DOHH2 (cell line): ENCODE results near the gene NAGPA.

Source experiments
- H3F3A ChIP-seq: fragments of 200-600 bp; sonication (generic), shearing (Covaris generic); 2 replicates; pipeline ENCODE4 v1.6.0; 2016; ENCODE audit warnings: antibody characterized with exemption, mild to moderate bottlenecking; ENCODE audit not compliant: control insufficient read depth, insufficient read depth
- H3K27ac ChIP-seq: fragments of 200-600 bp; sonication (generic); 2 replicates; pipeline ENCODE4 v1.5.1; 2014; ENCODE audit warnings: low read depth, mild to moderate bottlenecking, low read length, moderate library complexity
- H3K27me3 ChIP-seq: fragments of 200-600 bp; sonication (generic); 2 replicates; pipeline ENCODE4 v1.6.1; 2014; ENCODE audit warnings: mild to moderate bottlenecking, low read length, mixed read lengths; ENCODE audit not compliant: control insufficient read depth
- H3K36me3 ChIP-seq: fragments of 200-600 bp; sonication (generic); 2 replicates; pipeline ENCODE4 v1.6.1; 2014; ENCODE audit warnings: mild to moderate bottlenecking, low read length, moderate library complexity, mixed read lengths; ENCODE audit not compliant: control insufficient read depth
- H3K4me1 ChIP-seq: fragments of 200-600 bp; sonication (generic); 2 replicates; pipeline ENCODE4 v1.6.1; 2014; ENCODE audit warnings: mild to moderate bottlenecking, low read length, mixed read lengths; ENCODE audit not compliant: control insufficient read depth
- H3K4me2 ChIP-seq: fragments of 200-600 bp; sonication (generic); 2 replicates; pipeline ENCODE4 v1.6.0; 2014; ENCODE audit warnings: mild to moderate bottlenecking, low read length, moderate library complexity
- H3K4me3 ChIP-seq: fragments of 200-600 bp; sonication (generic); 2 replicates; pipeline ENCODE4 v1.5.1; 2014; ENCODE audit warnings: mild to moderate bottlenecking, low read length, mixed read lengths
- H3K79me2 ChIP-seq: fragments of 200-600 bp; sonication (generic); 2 replicates; pipeline ENCODE4 v1.6.1; 2014; ENCODE audit warnings: mild to moderate bottlenecking, low read length, mixed read lengths; ENCODE audit not compliant: control insufficient read depth
- H3K9me2 ChIP-seq: fragments of 200-600 bp; sonication (generic); replicated peaks from 2 replicates; pipeline ENCODE4 v1.6.1; 2014; ENCODE audit warnings: mild to moderate bottlenecking, low read length, mixed read lengths; ENCODE audit not compliant: control insufficient read depth
- H3K9me3 ChIP-seq: fragments of 200-600 bp; sonication (generic); 2 replicates; pipeline ENCODE4 v1.6.1; 2014; ENCODE audit warnings: antibody characterized with exemption, low read length, mixed read lengths; ENCODE audit not compliant: control insufficient read depth, insufficient read depth
- H4K20me1 ChIP-seq: fragments of 200-600 bp; sonication (generic); 2 replicates; pipeline ENCODE4 v1.6.0; 2014; ENCODE audit warnings: low read depth, mild to moderate bottlenecking, antibody characterized with exemption, low read length, moderate library complexity; ENCODE audit not compliant: control insufficient read depth, insufficient read depth
- EZH2phosphoT487 ChIP-seq: fragments of 200-600 bp; sonication (generic); IDR thresholded peaks from 2 replicates; pipeline ENCODE4 v1.6.1; 2017; ENCODE audit warnings: borderline replicate concordance, mild to moderate bottlenecking, antibody characterized with exemption, low read length, moderate library complexity, mixed read lengths
- TF ChIP-seq, protein P1 (sequence below): fragments of 200-600 bp; sonication (generic); IDR thresholded peaks from one replicate; pipeline ENCODE4 v1.5.1; 2014; ENCODE audit warnings: antibody characterized with exemption, mild to moderate bottlenecking, low read depth, low read length; ENCODE audit not compliant: poor library complexity, severe bottlenecking

The NAGPA gene

DNA sequence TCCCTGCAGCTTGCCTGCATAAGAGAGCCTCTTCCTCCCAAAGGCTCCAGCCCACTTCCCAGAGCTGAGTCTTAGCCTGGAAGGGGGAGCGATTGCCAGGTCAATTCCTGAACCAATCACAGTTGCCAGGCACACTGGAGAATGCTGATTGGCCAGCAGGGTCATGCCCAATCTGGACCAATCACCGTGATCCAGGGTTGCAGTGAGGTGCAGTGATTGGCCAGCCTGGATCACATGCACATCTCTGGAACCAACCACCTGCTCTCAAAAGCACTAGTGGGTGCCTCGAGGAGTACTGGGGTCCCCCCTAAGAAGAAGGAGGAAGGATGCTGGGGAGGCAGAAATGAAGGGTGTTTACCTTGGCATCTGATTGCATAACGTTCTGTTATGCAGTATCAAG lies 18.4 kb downstream of the NAGPA start:
- Histone ChIP-seq H3K27ac (no peak overlapping the region), H3F3A (no peaks in the 10 kb centered on the region), H3K9me2 (no peaks in the 10 kb centered on the region), H3K79me2 (no peaks in the 10 kb centered on the region), H4K20me1 (no peaks in the 10 kb centered on the region), H3K4me2 (no peak overlapping the region), H3K9me3 (no peaks in the 10 kb centered on the region), H3K4me1 (no peaks in the 10 kb centered on the region), H3K27me3 (no peaks in the 10 kb centered on the region), H3K4me3 (no peak overlapping the region), H3K36me3 (no peaks in the 10 kb centered on the region)
- TF ChIP-seq, protein P1, sequence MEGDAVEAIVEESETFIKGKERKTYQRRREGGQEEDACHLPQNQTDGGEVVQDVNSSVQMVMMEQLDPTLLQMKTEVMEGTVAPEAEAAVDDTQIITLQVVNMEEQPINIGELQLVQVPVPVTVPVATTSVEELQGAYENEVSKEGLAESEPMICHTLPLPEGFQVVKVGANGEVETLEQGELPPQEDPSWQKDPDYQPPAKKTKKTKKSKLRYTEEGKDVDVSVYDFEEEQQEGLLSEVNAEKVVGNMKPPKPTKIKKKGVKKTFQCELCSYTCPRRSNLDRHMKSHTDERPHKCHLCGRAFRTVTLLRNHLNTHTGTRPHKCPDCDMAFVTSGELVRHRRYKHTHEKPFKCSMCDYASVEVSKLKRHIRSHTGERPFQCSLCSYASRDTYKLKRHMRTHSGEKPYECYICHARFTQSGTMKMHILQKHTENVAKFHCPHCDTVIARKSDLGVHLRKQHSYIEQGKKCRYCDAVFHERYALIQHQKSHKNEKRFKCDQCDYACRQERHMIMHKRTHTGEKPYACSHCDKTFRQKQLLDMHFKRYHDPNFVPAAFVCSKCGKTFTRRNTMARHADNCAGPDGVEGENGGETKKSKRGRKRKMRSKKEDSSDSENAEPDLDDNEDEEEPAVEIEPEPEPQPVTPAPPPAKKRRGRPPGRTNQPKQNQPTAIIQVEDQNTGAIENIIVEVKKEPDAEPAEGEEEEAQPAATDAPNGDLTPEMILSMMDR: no peak
- no peak for TF ChIP-seq EZH2phosphoT487

DNA sequence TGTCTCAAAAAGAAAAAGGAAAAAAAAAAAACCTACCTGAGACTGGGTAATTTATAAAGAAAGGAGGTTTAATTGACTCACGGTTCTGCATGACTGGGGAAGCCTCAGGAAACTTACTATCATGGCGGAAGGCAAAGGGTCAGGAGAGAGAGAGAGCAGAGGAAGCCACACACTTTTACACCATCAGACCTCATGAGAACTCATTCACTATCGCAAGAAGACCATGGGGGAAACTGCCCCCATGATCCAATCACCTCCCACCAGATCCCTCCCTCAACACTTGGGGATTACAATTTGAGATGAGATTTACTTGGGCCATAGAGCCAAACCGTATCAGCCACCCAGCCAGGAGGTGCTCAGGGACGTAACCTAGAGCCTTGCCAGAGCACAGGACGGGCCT lies 20.8 kb downstream of the NAGPA start:
- no peaks in the 10 kb centered on the region for H3K79me2 ChIP-seq
- H3K9me2 ChIP-seq: no peaks in the 10 kb centered on the region
- no peaks in the 10 kb centered on the region for H3K36me3 ChIP-seq
- H3F3A ChIP-seq: no peaks in the 10 kb centered on the region
- no peaks in the 10 kb centered on the region for H3K4me1 ChIP-seq
- H3K4me3 ChIP-seq: no peak overlapping the region
- H4K20me1 ChIP-seq: no peaks in the 10 kb centered on the region
- no peaks in the 10 kb centered on the region for H3K27me3 ChIP-seq
- no peak overlapping the region for H3K4me2 ChIP-seq
- TF ChIP-seq EZH2phosphoT487: no peak
- TF ChIP-seq, protein P1: no peak
- H3K27ac ChIP-seq: no peak overlapping the region
- no peaks in the 10 kb centered on the region for H3K9me3 ChIP-seq

DNA sequence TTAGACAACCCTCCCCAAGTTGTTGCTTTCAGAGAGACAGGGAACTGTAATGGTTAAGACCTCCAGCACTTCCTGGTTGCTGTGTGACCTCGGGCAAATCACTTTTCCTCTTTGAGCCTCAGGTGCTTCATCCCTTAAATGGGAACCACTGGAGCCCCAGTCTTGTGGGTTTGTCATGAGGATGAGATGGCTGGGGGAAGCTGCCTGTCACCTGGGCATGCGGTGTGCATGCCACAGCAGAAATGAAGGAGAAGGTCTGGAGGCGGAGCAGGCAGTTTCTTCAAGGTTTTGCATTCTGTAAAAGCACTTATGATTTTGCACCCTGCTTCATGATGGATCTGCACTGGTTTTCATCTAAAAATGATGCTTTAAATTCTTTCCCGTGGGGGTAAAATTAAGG lies 22.1 kb downstream of the NAGPA start:
- Histone ChIP-seq H3K9me3 (no peaks in the 10 kb centered on the region), H3K36me3 (no peaks in the 10 kb centered on the region), H3K4me2 (no peak overlapping the region), H3K9me2 (no peaks in the 10 kb centered on the region), H3K27me3 (no peaks in the 10 kb centered on the region), H3K27ac (no peak overlapping the region), H3K4me3 (no peak overlapping the region), H3K79me2 (no peaks in the 10 kb centered on the region), H3K4me1 (no peaks in the 10 kb centered on the region), H4K20me1 (no peaks in the 10 kb centered on the region), H3F3A (no peaks in the 10 kb centered on the region)
- no peak for TF ChIP-seq EZH2phosphoT487
- TF ChIP-seq, protein P1: no peak
